Hepatocyte (in vitro differentiated cells): Measurements from ENCODE around the gene MYO1E. TPM values are rescaled to one million over a fixed set of nuclear protein-coding genes. Genes with fewer than 3 reads are reported as not detected.

ENCODE experiments used
- DNase-seq: peaks from one replicate; pipeline ENCODE4 v3.0.0-alpha.2; 2016; ENCODE audit warnings: low spot score
- H2AFZ ChIP-seq: fragments of 200-600 bp; sonication (generic); 2 replicates; pipeline ENCODE4 v1.6.0; 2016; ENCODE audit warnings: antibody characterized with exemption, mild to moderate bottlenecking
- H3K27ac ChIP-seq: fragments of 200-600 bp; sonication (generic); 2 replicates; pipeline ENCODE4 v1.5.1; 2016; ENCODE audit warnings: mild to moderate bottlenecking
- H3K27me3 ChIP-seq: fragments of 200-600 bp; sonication (generic); 2 replicates; pipeline ENCODE4 v1.6.1; 2016
- H3K36me3 ChIP-seq: fragments of 200-600 bp; sonication (generic); replicated peaks from 2 replicates; pipeline ENCODE4 v1.5.1; 2016; ENCODE audit warnings: low read depth; ENCODE audit not compliant: insufficient read depth
- H3K4me1 ChIP-seq: fragments of 200-600 bp; sonication (generic); 2 replicates; pipeline ENCODE4 v1.5.1; 2016; ENCODE audit warnings: mild to moderate bottlenecking, moderate library complexity; ENCODE audit not compliant: insufficient read depth
- H3K4me2 ChIP-seq: fragments of 200-600 bp; sonication (generic); 2 replicates; pipeline ENCODE4 v1.6.0; 2016
- H3K4me3 ChIP-seq: fragments of 200-600 bp; sonication (generic); 2 replicates; pipeline ENCODE4 v1.5.1; 2016; ENCODE audit warnings: mild to moderate bottlenecking
- H3K79me2 ChIP-seq: fragments of 200-600 bp; sonication (generic); 2 replicates; pipeline ENCODE4 v1.6.0; 2017; ENCODE audit warnings: mild to moderate bottlenecking
- H3K9me2 ChIP-seq: fragments of 200-600 bp; sonication (generic); replicated peaks from 2 replicates; pipeline ENCODE4 v1.6.0; 2017; ENCODE audit warnings: mild to moderate bottlenecking; ENCODE audit not compliant: insufficient read depth
- H3K9me3 ChIP-seq: fragments of 200-600 bp; sonication (generic); 2 replicates; pipeline ENCODE4 v1.5.1; 2016; ENCODE audit warnings: low read depth, mild to moderate bottlenecking
- H4K20me1 ChIP-seq: fragments of 200-600 bp; sonication (generic); 2 replicates; pipeline ENCODE4 v1.6.0; 2016; ENCODE audit warnings: mild to moderate bottlenecking; ENCODE audit not compliant: insufficient read depth, poor library complexity, severe bottlenecking
- EZH2 ChIP-seq: fragments of 200-600 bp; sonication (generic); IDR thresholded peaks from 2 replicates; pipeline ENCODE4 v1.6.1; 2016; ENCODE audit warnings: antibody characterized with exemption, mild to moderate bottlenecking, borderline replicate concordance
- EZH2phosphoT487 ChIP-seq: fragments of 200-600 bp; sonication (generic); IDR thresholded peaks from one replicate; pipeline ENCODE4 v1.6.1; 2018; ENCODE audit warnings: antibody characterized with exemption, mild to moderate bottlenecking, low read depth, moderate library complexity; ENCODE audit not compliant: unreplicated experiment, severe bottlenecking
- whole genome bisulfite sequencing: methylation state at CpG from one replicate; pipeline ENCODE4 v1.1.6; 2016; ENCODE audit warnings: low lambda C conversion rate; ENCODE audit errors: missing lambda C conversion rate; 5-methylcytosine and 5-hydroxymethylcytosine counted together
- polyA plus RNA-seq: library from polyadenylated mRNA; unstranded; fragments of >200 nt; fragmentation: Nextera tagmentation; extraction: Ambion mirVana; gene quantifications from 2 replicates; pipeline ENCODE4 v1.2.1, GENCODE V29; 2016
- total RNA-seq: library from RNA; depleted of rRNA; stranded (reverse); fragments of >200 nt; gene quantifications from 2 replicates; pipeline ENCODE4 v1.2.3, GENCODE V29; 2014
- TF ChIP-seq, protein P1 (sequence below): fragments of 200-600 bp; sonication (generic); IDR thresholded peaks from 2 replicates; pipeline ENCODE4 v1.5.1; 2016; ENCODE audit warnings: antibody characterized with exemption, mild to moderate bottlenecking; ENCODE audit not compliant: poor library complexity

The MYO1E gene
- total and polyA plus RNA-seq, 2 experiments from 2014 or later, result 107 to 111 TPM

DNA sequence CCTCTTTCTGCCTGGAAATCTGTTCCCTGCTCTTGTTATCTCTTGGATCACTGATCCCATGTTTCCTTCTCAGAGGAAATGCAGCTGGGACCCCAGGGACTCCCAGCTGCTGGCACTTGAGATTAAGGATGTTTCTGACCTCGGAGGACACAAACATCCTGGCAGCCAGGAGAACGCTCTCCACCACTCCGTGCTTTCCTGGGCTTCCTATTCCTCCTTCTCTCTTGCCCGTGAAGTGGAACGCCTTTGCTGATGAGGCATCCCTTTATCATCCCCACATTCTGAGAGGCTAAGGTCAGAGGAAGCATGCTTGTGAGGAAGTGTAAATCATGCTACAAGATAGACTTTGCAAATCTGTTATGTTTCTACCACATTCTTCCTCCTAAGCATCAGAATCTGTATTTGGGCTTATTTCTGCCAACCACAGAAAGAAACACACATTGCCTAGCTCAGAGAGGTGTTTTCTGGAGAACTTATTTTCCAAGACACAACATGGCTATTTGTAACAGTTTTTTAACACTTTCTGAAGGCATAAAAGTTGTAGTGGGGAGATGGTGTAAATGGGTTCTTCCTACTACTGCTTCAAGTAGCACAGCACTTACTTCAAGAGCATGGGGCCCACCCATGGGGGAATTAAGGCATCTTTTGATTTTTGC lies 191.6 kb downstream of the MYO1E start:
- Histone ChIP-seq H3K27ac (no peak overlapping the region), H3K4me1 (peaks cover under 1% of the 10 kb centered on the region), H2AFZ (no peak overlapping the region), H3K36me3 (no peaks in the 10 kb centered on the region), H3K4me2 (no peak overlapping the region), H3K9me3 (no peaks in the 10 kb centered on the region), H3K79me2 (no peaks in the 10 kb centered on the region), H4K20me1 (no peaks in the 10 kb centered on the region), H3K27me3 (no peaks in the 10 kb centered on the region), H3K9me2 (no peaks in the 10 kb centered on the region), H3K4me3 (no peak overlapping the region)
- 85% methylated on average over 5 of the region's 5 CpGs for WGBS
- no peak for DNase-seq
- TF ChIP-seq, protein P1, sequence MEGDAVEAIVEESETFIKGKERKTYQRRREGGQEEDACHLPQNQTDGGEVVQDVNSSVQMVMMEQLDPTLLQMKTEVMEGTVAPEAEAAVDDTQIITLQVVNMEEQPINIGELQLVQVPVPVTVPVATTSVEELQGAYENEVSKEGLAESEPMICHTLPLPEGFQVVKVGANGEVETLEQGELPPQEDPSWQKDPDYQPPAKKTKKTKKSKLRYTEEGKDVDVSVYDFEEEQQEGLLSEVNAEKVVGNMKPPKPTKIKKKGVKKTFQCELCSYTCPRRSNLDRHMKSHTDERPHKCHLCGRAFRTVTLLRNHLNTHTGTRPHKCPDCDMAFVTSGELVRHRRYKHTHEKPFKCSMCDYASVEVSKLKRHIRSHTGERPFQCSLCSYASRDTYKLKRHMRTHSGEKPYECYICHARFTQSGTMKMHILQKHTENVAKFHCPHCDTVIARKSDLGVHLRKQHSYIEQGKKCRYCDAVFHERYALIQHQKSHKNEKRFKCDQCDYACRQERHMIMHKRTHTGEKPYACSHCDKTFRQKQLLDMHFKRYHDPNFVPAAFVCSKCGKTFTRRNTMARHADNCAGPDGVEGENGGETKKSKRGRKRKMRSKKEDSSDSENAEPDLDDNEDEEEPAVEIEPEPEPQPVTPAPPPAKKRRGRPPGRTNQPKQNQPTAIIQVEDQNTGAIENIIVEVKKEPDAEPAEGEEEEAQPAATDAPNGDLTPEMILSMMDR, result no peak
- TF ChIP-seq EZH2 (no peak), EZH2phosphoT487 (no peak)

DNA sequence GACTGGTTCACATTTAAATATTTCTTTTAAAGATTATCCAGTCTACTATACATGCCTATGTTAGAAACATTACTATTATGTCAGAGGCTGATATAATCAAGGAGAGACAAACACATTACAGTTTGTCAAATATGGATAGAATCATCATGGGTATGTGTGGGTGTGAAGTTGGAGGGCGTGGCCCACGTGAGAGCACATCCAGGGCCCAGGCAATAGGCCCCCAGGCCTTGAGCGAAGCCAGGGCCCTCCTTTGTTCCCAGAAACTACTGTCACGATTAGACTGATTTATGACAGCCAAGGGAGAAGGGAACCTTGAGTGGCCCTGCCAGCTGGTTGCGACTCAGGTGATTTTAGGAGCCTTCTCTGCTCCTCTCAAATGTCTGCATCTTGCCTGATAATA lies 193.0 kb downstream of the MYO1E start:
- Histone ChIP-seq H3K27ac (no peak overlapping the region), H3K4me2 (no peak overlapping the region), H3K27me3 (no peaks in the 10 kb centered on the region), H3K79me2 (no peaks in the 10 kb centered on the region), H3K4me3 (no peak overlapping the region), H2AFZ (no peak overlapping the region), H3K9me3 (no peaks in the 10 kb centered on the region), H3K9me2 (no peaks in the 10 kb centered on the region), H3K4me1 (peaks cover 12% of the 10 kb centered on the region), H3K36me3 (no peaks in the 10 kb centered on the region), H4K20me1 (no peaks in the 10 kb centered on the region)
- 77% methylated on average over 5 of the region's 5 CpGs for WGBS
- TF ChIP-seq EZH2 (no peak), EZH2phosphoT487 (no peak)
- TF ChIP-seq, protein P1, result no peak
- DNase-seq, result no peak

GRCh38 chr15:59178151-59178695 lies 194.4 kb downstream of the MYO1E start:
- Histone ChIP-seq H3K36me3 (no peaks in the 10 kb centered on the region), H4K20me1 (no peaks in the 10 kb centered on the region), H3K4me3 (no peak overlapping the region), H3K27ac (no peak overlapping the region), H3K4me1 (peaks cover 12% of the 10 kb centered on the region), H3K79me2 (no peaks in the 10 kb centered on the region), H2AFZ (no peak overlapping the region), H3K4me2 (no peak overlapping the region), H3K9me2 (no peaks in the 10 kb centered on the region), H3K9me3 (no peaks in the 10 kb centered on the region), H3K27me3 (no peaks in the 10 kb centered on the region)
- 93% methylated on average over 15 of the region's 16 CpGs for WGBS
- TF ChIP-seq EZH2phosphoT487 (no peak), EZH2 (no peak)
- TF ChIP-seq, protein P1, result no peak
- DNase-seq, result no peak
